Activated CD8-positive, alpha-beta T cell treated with anti-CD3 and anti-CD28 coated beads for 36 hours (primary cell): ENCODE data around the gene DLG2. TPM values are rescaled to one million over a fixed set of nuclear protein-coding genes. Genes with fewer than 3 reads are reported as not detected.

Experiments
- ATAC-seq: fragments of 200-7000 bp; cut with Tn5 transposase; one replicate; pipeline ENCODE4 v1.10.0; 2021; ENCODE audit warnings: mild to moderate bottlenecking, moderate library complexity
- CTCF ChIA-PET: fragments of 350-600 bp; sonication (Branson Sonifier 250); formaldehyde crosslinking; loops from one replicate; lab custom pipeline; 2021; ENCODE audit warnings: antibody characterized with exemption; lab: Charles Lee
- POLR2A ChIA-PET: fragments of 350-600 bp; sonication (Branson Sonifier 250); formaldehyde crosslinking; loops from one replicate; lab custom pipeline; 2021; ENCODE audit warnings: antibody characterized with exemption; lab: Charles Lee
- DNase-seq: peaks from one replicate; pipeline ENCODE4 v3.0.0-alpha.2; 2020
- H3K27ac Mint-ChIP-seq: one replicate; pipeline ENCODE4 v1.8.0; 2021; ENCODE audit warnings: mild to moderate bottlenecking, mixed read lengths
- H3K27me3 Mint-ChIP-seq: one replicate; pipeline ENCODE4 v1.8.0; 2021; ENCODE audit warnings: mixed read lengths
- H3K36me3 Mint-ChIP-seq: one replicate; pipeline ENCODE4 v1.8.0; 2021; ENCODE audit warnings: low read depth, mixed read lengths
- H3K4me1 Mint-ChIP-seq: one replicate; pipeline ENCODE4 v1.8.0; 2021; ENCODE audit warnings: low read depth, mixed read lengths
- H3K4me3 Mint-ChIP-seq: one replicate; pipeline ENCODE4 v1.8.0; 2021; ENCODE audit warnings: mild to moderate bottlenecking, moderate library complexity, mixed read lengths
- H3K9me3 Mint-ChIP-seq: one replicate; pipeline ENCODE4 v1.8.0; 2021; ENCODE audit warnings: mixed read lengths
- intact Hi-C: fragments of 100-400 bp; cut with micrococcal nuclease; formaldehyde crosslinking; loops from one replicate; pipeline ENCODE4 v1.10.0; 2022
- total RNA-seq, 2 experiments: library from RNA; stranded (reverse); gene quantifications; one replicate each; pipeline ENCODE4 v1.2.3, GENCODE V29; 2021
- TF ChIP-seq, protein P1 (sequence below): fragments of 200-600 bp; IDR thresholded peaks from one replicate; pipeline ENCODE4 v1.8.0; 2022; ENCODE audit warnings: antibody characterized with exemption, mild to moderate bottlenecking

The DLG2 gene
- total RNA-seq, 2 experiments from 2014 or later, result 2.2 to 2.6 TPM

- Mint-ChIP-seq H3K4me3 (no peak overlapping the region), H3K27ac (no peak overlapping the region), H3K36me3 (no peaks in the 10 kb centered on the region), H3K27me3 (no peaks in the 10 kb centered on the region), H3K9me3 (no peaks in the 10 kb centered on the region), H3K4me1 (no peaks in the 10 kb centered on the region)
- TF ChIP-seq, protein P1, sequence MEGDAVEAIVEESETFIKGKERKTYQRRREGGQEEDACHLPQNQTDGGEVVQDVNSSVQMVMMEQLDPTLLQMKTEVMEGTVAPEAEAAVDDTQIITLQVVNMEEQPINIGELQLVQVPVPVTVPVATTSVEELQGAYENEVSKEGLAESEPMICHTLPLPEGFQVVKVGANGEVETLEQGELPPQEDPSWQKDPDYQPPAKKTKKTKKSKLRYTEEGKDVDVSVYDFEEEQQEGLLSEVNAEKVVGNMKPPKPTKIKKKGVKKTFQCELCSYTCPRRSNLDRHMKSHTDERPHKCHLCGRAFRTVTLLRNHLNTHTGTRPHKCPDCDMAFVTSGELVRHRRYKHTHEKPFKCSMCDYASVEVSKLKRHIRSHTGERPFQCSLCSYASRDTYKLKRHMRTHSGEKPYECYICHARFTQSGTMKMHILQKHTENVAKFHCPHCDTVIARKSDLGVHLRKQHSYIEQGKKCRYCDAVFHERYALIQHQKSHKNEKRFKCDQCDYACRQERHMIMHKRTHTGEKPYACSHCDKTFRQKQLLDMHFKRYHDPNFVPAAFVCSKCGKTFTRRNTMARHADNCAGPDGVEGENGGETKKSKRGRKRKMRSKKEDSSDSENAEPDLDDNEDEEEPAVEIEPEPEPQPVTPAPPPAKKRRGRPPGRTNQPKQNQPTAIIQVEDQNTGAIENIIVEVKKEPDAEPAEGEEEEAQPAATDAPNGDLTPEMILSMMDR, result no peak
- POLR2A ChIA-PET, result no interaction called here
- ATAC-seq (no peak), DNase-seq (no peak)
- intact Hi-C loops, result no loop called here
- CTCF ChIA-PET, result no interaction called here
Measured at GRCh38 chr11:83871054-83871453, 1756.1 kb downstream of the DLG2 start.

DNA sequence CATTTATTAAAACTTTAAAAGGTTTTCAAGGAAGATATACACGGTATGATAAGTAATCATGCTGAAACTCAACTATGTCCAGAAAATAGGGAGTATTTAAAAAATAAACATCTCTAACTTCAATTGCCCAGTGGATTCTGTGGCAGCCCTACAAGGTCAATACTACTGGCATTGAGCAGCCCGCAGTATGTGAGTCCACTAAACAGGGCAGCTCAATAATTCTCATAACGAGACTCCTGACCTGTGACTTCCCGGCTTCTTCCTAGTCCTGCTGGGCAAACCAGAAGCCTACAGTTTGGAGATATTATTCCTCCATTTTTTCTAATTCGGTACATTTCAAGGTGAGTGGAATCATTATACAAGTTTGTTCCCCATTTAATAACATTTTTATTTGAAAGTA is 1760.5 kb downstream of the DLG2 start:
- intact Hi-C loops, result no loop called here
- CTCF ChIA-PET, result no interaction called here
- POLR2A ChIA-PET, result no interaction called here

GRCh38 chr11:83865636-83866461 is 1761.3 kb downstream of the DLG2 start:
- H3K36me3 Mint-ChIP-seq, result no peaks in the 10 kb centered on the region
- CTCF ChIA-PET, result no interaction called here
- ATAC-seq, result no peak
- no peak for DNase-seq
- no peaks in the 10 kb centered on the region for H3K27me3 Mint-ChIP-seq
- no peak overlapping the region for H3K4me3 Mint-ChIP-seq
- H3K27ac Mint-ChIP-seq, result no peak overlapping the region
- intact Hi-C loops, result no loop called here
- no peaks in the 10 kb centered on the region for H3K4me1 Mint-ChIP-seq
- POLR2A ChIA-PET, result no interaction called here
- TF ChIP-seq, protein P1, result no peak
- no peaks in the 10 kb centered on the region for H3K9me3 Mint-ChIP-seq

More for the DNA sequence above, 1760.5 kb downstream of the DLG2 start:
- H3K9me3 Mint-ChIP-seq, result no peaks in the 10 kb centered on the region
- DNase-seq (no peak), ATAC-seq (no peak)
- H3K36me3 Mint-ChIP-seq, result no peaks in the 10 kb centered on the region
- TF ChIP-seq, protein P1, result no peak
- H3K27ac Mint-ChIP-seq, result no peak overlapping the region
- no peaks in the 10 kb centered on the region for H3K27me3 Mint-ChIP-seq
- H3K4me1 Mint-ChIP-seq, result no peaks in the 10 kb centered on the region
- H3K4me3 Mint-ChIP-seq, result no peak overlapping the region

DNA sequence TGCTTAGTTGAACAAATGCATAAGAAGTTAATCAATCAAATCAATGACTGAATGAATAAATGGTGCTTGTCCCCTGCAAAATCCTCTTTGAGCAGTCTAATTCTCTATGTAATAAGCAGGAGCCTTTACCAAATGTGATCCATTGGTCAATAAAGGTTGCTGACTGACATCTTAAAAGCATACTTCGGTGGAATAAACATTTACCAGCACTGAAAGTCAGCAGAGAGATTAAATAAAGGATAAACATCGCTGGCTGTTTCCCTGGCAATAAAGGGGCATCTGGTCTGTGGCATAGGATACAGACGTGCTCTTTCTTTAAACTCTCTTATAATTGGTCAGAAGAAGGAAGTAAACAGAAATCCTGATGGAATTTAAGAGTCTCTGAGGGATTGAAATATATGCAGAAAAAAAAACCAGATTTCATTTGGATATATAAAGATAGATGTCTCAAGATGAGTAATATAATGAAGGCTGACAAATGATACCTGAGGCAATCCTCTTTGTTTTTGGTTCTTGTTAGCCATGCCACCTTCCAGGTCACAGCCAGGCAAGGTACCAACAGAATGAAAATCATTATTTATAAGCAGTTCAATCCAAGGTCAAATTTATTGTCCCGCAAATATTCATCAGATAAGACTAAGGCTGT is 1762.6 kb downstream of the DLG2 start:
- intact Hi-C loops, result no loop called here
- CTCF ChIA-PET, result no interaction called here
- Mint-ChIP-seq H3K27ac (no peak overlapping the region), H3K4me3 (no peak overlapping the region), H3K4me1 (no peaks in the 10 kb centered on the region), H3K9me3 (no peaks in the 10 kb centered on the region), H3K36me3 (no peaks in the 10 kb centered on the region), H3K27me3 (no peaks in the 10 kb centered on the region)
- no peak for DNase-seq
- POLR2A ChIA-PET, result no interaction called here
- ATAC-seq, result no peak
- TF ChIP-seq, protein P1, result no peak

GRCh38 chr11:83863272-83863671 is 1763.9 kb downstream of the DLG2 start:
- ChIA-PET POLR2A (no interaction called here), CTCF (no interaction called here)
- Mint-ChIP-seq H3K9me3 (no peaks in the 10 kb centered on the region), H3K27ac (no peak overlapping the region), H3K36me3 (no peaks in the 10 kb centered on the region), H3K27me3 (no peaks in the 10 kb centered on the region), H3K4me3 (no peak overlapping the region), H3K4me1 (no peaks in the 10 kb centered on the region)
- intact Hi-C loops, result no loop called here
- TF ChIP-seq, protein P1, result no peak
- ATAC-seq (no peak), DNase-seq (no peak)
